Myocyte (in vitro differentiated cells): ENCODE measurements around the gene CDK6. TPM values are rescaled to one million over a fixed set of nuclear protein-coding genes. Genes with fewer than 3 reads are reported as not detected.
"Not testable (repeated sequence)": the region's sequence is repeated elsewhere in the genome, so short reads cannot be mapped to it uniquely, and the experiment has no call there.

Experiments used
- DNase-seq: peaks from one replicate; pipeline ENCODE4 v3.0.0-alpha.2; 2012; ENCODE audit warnings: low read depth
- polyA plus RNA-seq: library from polyadenylated mRNA; unstranded; fragments of >200 nt; gene quantifications from one replicate; pipeline ENCODE4 v1.2.1, GENCODE V29; 2012; ENCODE audit warnings: missing spikeins
- total RNA-seq: library from RNA; depleted of rRNA; stranded (reverse); fragments of >200 nt; gene quantifications from 2 replicates; pipeline ENCODE4 v1.2.3, GENCODE V29; 2014

CDK6 gene
- 124 and 152 TPM in 2 replicates for total RNA-seq
- 32.3 TPM for polyA plus RNA-seq

DNA sequence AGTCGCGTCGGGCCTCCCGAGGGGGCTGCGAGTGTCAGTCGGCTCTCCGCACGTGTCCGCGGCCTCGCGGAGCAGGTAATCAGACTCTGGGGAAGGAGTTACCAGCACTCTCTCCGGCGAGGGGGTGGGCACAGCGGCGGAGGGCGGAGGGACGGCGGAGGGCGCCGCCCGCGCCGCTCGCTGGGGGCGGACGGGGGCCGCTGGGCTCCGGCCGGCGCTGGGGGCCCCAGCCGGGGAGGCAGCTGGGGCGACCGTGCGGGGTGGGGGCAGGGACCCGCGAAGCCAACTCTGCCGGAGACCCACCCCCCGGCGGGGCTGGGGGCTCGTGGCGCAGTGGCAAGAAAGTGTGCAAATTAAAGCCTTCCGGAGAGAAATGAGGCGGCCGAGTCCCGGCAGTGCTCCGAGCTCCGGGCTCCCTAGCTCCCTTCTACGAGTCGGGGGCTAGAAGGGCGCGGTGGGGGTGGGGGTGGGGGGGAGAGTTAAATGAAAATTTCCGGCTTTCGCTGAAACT, at the start of gene CDK6:
Gene CDK6, minus strand, starts transcription at position 85 of the 511 bp plus-strand sequence. CDS start 3,250 bp downstream, outside the sequence.
- peak; percentile 87 for DNase-seq

DNA sequence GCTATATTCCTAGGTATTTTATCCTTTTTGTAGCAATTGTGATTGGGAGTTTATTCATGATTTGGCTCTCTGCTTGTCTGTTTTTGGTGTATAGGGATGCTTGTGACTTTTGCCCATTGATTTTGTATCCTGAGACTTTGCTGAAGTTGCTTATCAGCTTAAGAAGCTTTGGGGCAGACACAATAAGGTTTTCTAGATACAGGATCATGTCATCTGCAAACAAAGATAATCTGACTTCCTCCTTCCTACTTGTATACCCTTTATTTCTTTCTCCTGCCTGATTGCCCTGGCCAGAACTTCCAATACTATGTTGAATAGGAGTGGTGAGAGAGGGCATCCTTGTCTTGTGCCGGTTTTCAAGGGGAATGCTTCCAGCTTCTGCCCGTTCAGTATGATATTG, 49.7 kb upstream of the CDK6 start:
- DNase-seq, result not testable (repeated sequence)

DNA sequence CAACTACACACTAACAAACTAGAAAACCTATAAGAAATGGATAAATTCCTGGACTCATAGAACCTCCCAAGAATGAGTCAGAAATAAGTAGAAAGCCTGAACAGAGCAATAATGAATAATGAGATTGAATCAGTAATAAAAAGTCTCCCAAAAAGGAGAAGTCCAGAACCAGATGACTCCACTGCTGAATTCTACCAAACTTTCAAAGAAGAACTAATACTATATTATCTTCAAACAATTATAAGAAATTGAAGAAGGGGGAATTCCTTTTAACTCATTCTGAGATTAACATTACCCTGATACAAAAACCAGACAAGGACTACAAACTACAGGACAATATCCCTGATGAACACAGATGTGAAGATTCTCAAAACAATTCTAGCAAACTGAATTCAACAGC, 47.8 kb upstream of the CDK6 start:
- no peak for DNase-seq

DNA sequence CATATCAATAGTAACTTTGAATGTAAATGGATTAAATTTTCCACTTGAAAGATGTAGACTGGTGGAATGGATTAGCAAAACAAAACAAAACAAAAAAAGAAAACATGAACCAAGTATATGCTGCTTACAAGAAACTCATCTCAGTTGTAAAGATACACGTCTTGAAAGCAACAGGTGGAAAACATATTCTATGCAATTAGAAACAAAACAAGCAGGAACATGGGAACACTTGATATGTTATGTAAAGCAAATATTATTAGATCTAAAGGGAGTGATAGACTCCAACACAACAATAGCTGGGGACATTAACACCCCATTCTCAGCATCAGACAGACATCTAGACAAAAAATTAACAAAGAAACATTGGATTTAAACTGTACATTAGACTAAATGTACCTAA, 46.4 kb upstream of the CDK6 start:
- no peak for DNase-seq

DNA sequence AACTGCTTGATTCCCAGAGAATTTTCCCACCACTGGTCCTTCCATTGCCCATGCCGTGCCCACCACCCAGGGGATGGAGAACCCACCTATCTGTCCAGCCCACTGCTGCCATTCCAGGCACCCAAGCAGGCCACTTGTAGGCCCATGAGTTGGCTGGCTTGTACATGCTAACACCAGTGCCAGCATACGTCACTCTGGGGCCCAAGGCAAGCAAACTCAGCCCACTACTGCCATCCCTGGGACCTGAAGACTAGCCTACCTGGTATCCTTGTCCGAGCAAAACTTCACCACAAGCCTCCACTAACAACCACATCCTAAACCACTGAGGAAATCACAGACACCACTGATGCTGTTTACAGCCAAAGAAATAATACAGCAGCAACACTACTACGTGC, 44.7 kb upstream of the CDK6 start:
- no peak for DNase-seq

DNA sequence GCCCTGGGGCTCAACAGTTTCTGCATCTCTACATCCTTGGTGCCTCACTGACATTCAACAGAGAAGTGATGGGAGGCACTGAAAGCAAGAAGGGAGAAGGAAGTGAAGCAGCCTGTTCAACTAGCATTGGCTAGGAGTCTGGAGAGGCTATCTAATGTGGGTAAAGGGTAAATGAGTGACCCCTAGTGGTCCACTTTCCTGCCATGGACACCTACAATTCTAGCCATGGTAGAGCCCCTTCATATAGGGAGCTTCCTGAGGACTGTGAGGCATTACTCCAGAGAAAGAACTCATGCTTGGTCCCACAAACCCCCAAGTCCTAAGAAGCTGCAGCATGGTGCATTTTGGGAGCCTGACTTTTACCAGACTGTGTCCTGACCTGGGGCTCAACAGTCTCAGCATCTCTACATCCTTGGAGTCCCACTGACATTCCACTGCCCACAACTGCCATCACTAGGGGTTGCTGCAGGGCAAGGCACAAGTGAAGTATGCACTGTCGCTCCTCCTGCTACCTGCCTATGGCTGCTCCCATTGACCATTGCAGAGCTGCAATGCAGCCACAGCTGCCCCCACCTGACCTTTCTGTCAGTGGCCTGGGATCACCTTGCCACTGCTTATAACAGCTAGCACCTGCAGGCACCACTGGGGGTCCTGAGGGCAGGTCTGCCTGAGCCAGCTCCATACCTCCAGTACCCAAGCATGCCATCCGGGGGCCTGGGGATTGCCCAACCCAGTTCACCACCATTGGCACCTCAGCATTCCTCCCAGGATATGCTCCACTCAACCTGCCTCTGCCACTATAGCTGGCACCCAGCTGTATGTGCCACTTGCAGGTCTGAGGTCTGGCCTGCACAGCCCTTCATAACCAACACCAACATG, 44.1 kb upstream of the CDK6 start:
- no peak for DNase-seq

DNA sequence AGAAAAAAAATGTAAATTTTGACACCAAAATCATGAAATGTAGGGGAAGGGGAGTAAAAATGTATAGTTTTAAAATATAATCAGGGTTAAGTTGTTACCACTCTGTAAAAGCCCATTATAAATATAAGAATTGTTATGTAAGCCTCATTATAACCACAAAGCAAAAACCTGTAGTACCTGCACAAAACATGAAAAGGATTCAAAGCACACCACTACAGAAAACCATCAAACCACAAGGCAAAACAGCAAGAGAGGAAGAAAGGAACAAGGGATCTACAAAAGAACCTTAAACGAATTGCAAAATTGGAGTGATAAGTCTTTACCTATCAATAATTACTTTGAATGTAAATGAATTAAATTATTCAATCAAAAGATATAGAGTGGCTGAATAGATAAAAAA, 41.0 kb upstream of the CDK6 start:
- no peak for DNase-seq

DNA sequence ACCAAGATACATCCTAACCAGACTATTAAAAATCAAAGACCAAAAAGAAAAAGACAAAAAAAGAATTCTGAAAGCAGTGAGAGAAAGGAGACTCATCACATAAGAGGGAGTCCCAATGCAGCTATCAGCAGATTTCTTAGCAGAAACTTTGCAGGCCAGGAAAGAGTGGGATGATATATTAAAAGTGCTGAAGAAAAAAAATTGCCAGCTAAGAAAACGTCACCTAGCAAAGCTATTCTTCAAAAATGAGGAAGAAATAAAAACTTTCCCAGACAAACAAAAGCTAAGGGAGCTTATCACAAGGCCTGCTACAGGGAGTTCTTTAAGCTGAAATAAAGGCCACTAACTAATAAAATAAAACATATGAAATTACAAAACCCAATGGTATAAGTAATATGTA, 40.5 kb upstream of the CDK6 start:
- no peak for DNase-seq

DNA sequence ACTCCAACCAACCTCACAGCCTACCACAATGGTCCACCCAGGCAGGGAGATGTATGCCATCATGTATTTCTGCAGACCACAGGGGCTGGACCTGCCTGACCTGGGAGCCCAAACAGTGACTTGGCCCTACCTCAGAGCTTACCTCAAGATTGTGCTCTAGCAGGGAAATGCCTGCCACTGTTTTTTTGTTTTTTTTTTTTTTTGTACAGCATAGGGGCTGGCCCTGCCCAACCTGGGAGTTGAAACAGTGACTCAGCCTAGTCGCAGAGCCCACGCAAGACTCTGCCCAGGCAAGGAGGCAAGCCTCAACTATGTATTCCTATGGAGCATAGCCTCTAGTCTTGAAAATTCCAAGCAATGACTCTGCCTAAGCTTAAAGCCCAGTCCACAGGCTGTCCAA, 39.3 kb upstream of the CDK6 start:
- peak; percentile 11 for DNase-seq

DNA sequence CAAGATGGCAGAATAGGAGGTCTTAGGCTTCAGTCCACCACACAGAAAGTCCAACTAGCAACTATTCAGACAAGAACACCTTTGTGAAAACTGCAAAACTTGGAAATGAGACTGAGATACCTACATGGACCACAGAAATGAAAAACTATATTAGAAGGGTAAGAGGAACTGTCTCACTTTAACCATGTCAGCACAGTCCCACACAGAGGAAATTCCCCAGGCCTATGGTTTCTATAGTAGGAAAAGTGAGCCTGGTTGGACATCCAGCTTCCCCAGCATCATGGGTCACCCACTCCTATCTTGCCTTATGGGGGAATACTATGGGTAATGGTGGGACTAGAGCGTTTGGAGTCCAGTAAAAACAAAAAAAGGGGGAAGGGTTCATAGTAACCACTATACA, 38.8 kb upstream of the CDK6 start:
- no peak for DNase-seq

DNA sequence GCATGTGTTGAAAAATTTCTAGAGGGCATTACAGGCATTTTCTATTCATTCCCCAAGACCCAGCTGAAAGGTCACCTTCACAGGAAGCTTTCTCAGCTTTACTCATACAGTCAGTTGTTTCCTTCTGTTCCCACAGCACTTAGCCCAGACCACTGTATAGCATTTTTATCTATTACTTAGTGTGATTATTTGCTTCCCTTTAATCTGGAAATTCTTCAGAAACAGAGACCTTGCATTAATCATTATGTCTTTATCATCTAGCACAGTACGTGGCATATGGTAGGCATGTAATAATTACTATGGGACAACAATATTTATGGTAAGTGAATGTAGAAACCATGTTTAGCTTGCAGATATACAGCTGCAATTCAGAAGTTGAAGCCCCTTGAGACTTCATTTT, 38.2 kb upstream of the CDK6 start:
- no peak for DNase-seq

DNA sequence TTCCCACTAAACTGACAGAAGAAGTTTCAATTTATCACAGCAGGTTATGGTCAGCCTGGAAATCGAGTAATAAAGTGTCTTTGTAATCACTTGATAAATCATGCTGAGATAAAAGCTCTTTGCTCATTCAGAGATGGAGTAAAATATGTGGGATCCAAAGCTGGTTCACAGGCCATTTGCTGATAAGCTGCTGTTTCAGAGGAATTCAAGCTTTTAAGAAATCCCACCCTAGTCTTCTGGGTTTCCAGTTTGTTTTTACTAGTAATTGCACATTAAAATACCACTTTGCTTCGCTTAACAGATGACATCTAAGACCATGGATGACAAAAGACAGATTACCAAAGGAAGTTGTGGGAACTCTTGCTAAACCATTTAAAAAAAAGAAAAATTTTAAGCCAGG, 37.4 kb upstream of the CDK6 start:
- DNase-seq, result no peak

DNA sequence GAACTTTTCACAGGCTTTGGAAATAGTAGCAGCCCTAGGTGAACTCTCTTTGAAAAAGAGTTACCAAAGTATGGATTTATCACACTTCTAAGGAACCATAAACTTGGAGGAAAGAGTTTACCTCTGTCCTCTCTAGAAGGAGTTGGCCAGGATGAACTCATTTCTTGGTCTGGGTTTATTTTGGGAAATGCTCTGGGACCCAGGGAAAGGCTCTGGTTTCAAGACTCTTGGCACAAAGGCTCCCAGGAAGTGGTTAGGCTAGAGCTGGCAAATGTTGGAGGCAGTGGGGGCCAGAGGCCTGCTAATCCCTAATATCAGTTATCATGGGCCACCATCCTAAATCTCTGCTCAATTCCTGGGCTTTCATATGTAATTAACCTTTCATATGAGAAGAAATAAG, 36.3 kb upstream of the CDK6 start:
- peak; percentile 90 for DNase-seq

DNA sequence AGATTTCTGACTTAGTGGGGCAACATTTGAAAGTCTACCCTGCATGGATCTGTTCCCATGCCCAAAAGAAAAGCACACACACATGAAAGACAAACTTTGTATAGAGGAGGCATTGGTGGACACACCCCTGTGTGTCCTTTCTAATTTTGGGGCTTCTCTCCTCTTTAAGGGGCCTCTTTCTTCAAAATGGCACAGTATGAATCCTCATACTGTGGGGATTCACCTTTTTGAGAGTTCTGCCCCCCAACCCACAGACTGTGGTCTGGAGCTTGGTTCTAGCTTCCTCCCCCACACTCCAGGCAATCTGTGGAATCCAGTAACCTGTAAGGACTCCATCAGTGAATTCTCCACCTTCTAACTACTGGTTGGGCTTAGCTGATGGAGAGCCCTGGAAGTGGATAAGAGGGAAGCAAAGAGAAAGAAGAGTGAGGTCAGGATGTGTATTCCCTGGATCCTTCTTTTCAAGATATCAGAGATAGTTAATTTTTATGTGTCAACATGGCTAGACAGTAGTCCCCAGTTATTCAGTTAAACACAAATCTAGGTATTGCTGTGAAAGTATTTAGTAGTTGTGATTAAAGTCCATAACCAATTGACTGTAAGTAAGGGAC, 32.4 kb upstream of the CDK6 start:
- DNase-seq, result no peak

DNA sequence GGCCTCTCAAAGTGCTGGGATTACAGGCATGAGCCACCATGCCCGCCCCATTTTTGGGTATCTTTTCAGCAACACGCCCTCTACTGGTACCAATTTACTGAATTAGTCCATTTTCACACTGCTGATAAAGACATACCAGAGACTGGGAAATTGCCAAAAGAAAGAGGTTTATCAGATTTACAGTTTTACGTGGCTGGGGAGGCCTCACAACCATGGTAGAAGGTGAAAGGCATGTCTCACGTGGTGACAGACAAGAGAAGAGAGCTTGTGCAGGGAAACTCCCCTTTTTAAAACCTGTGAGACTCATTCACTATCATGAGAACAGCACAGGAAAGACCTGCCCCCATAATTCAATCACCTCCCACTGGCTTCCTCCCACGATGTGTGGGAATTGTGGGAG, 27.8 kb upstream of the CDK6 start:
- not testable (repeated sequence) for DNase-seq

DNA sequence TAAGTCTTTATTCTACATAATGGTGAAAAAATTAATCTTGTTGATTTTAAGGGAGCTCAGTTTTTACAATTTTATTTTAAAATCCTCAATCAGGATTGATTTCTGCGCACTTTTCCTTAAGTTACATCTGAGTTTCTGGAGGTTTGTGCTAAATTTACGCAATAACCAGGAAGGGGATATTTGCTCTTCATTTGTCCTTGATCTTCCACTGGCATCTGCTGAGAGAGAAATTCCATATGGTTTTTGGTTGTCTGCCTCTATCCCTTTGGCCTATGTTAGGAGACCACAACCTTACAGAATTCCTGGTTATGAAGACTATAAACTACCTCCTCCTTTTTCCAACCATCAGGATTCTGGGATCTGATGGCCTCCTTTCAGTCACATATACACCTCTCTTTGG, 20.1 kb upstream of the CDK6 start:
- no peak for DNase-seq

DNA sequence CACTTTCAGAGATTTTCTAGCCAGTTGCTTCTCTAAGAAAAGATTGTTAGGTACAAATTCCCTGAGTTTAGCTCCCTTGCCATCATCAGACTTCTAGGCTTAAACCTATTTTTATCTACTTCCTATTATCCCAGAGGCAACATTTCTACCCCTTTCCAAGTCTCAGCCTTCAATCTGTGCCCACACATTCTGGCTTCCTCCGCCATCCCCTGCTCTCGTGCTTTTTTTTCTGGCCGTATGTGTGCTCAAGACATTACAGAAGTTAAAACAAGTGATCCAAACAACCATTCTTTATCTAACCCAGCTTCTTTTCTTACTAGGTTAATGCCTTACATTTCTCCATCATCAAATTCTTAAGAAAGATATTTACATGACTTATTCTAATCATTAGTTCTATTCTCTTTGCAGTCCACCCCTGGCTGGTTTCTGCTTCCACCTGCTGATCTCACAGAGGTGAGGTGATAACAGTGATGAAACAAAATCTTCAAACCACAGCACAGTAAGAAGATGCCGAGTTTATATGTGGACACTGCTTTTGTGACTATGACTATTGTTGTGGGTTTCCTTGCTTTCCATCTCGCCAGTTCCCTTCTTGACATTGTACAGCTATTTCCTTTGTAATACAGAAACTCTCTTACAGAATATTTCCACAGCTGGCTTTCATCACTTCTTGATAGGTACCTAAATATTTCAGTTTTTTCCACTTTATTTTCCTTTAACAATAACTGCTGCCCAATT, 18.3 kb upstream of the CDK6 start:
- DNase-seq, result no peak

DNA sequence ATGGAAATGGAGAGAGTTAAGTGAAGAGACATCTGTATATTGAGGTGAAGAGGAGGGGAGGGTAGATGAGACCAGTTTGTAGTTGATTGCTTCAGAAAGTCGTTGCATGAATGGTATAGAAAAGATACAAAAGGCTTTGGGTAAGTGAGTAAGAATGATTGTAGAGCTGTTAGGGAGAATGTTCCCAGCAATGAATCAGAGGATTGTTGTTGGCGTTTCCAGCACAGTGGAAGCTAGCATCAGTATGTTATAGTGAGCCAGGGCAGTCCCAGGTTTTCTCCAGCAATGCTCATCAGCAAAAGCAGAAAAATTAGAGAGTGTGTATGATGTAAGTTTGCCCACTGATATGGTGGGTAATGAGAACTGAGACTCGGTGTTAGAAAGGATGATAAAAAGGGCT, 15.4 kb upstream of the CDK6 start:
- DNase-seq, result no peak

DNA sequence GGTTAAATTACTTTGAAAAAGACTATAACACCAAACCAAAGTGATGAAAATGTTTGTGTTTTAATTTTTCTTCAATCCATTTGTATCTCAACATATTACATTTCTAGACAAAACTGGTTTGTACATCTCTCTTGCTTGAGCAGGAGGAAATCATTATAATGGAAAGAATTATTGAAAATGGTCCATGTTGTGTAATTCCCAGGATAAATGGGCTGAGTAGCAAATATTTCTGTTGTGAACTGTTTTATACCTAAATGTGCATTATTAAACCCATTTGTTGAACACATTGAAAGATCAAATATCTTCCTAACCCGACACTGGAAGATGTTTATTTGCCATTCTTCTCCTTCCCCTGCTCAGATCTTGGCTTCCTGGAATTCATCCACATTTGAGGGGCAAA, 14.1 kb upstream of the CDK6 start:
- DNase-seq, result no peak

DNA sequence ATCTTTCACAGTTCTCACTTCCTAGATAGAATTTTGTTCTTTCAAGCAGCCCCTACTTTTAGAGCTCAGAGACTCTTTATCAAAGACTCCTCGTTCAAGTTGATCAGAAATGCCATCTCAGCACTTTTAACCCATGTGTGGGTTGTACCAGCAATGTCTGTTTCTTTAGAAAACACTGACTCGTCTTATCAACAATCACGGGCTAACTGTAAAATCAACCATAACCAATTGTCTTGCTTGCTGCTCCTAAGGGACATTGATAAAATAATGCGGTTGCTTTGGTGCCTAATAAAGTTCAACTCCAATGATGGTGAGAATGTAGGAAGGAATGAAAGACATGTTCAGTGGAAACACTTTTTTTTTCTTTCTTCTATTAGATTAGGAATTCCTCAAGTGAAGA, 12.9 kb upstream of the CDK6 start:
- no peak for DNase-seq

DNA sequence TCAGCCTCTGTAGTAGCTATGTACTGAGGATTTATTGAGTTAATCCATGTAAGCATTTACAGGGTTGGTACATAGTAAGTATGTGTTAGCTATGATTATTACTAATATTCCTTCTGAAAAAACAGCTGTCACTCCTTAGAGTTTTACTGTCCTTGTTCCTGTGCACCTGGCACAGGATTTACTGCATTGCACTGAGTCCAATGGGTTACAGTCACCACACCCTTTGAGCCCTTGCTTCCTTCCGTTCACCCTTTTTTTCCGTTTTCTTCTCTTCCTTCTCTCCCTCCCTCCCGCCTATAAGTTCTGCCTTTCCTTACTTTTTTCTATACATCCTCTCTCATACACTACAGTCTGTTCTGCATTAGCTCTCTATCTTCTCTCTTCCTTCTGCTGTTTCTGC, 12.5 kb upstream of the CDK6 start:
- no peak for DNase-seq

DNA sequence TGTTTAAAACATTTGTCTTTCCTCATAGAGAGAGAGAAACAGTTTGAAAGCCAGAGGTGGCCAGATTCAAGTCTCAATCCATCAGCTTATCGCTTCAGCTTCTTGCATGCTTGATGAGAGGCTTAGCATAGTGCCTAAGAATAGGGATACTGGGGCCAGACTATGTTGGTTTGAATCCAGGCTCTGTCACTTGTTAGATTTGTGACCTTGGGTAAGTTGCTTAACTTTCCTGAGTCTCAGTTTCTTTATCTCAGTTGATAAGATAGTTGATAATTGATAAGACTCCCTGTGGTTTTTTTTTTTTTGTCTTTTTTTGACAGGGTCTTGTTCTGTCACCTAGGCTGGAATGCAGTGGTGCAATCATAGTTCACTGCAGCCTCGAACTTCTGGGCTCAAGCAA, 12.1 kb upstream of the CDK6 start:
- no peak for DNase-seq
